Activated CD4-positive, CD25-positive, alpha-beta regulatory T cell treated with anti-CD3 and anti-CD28 coated beads, Interleukin-2, amount 50 U/mL, for 72 hours (primary cell): ENCODE results near the gene OR6K3.

Experiments used
- DNase-seq: peaks from one replicate; pipeline ENCODE4 v3.0.0; 2021

Gene OR6K3

GRCh38 chr1:158686111-158687009, 34.2 kb downstream of the OR6K3 start, which contains the start of gene SPTA1:
Gene SPTA1, minus strand, starts transcription at chr1:158686715. Its CDS starts 198 bp downstream, at chr1:158686517.
- no peak for DNase-seq

GRCh38 chr1:158685085-158685484, 35.4 kb downstream of the OR6K3 start:
- DNase-seq, result no peak

GRCh38 chr1:158681606-158682005, 38.9 kb downstream of the OR6K3 start:
- no peak for DNase-seq

- DNase-seq, result no peak
Measured at GRCh38 chr1:158679289-158679688, 41.2 kb downstream of the OR6K3 start.

- DNase-seq, result no peak
Measured at GRCh38 chr1:158675563-158676323, 44.8 kb downstream of the OR6K3 start.

- DNase-seq, result no peak
Measured at GRCh38 chr1:158674302-158674701, 46.2 kb downstream of the OR6K3 start.
